GM19438 (cell line): Measurements from ENCODE around the gene HYAL2.
A peak's percentile ranks its signal among the peaks of the same experiment; 100 is the strongest.
"Not testable (repeated sequence)": the region's sequence is repeated elsewhere in the genome, so short reads cannot be mapped to it uniquely, and the experiment has no call there.

Experiments used
- ATAC-seq: cut with Tn5 transposase; IDR thresholded peaks from one replicate; pipeline ENCODE4 v1.9.1; 2021; ENCODE audit warnings: low read depth; ENCODE audit not compliant: unreplicated experiment

The HYAL2 gene

DNA sequence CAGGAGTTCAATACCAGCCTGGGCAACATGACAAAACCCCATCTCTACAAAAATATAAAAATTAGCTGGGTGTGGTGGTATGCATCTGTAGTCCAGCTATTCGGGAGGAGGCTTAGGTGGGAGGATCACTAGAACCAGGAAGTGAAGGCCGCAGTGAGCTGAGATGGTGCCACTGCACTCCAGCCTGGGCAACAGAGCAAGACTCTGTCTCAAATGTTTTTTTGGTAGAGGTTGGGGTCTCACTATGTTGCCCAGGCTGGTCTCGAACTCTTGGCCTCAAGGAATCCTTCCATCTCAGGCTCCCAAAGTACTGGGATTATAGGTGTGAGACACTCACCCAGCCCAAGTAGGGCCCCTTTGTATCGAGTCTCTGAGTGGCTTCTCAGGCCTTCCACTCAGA, 28.5 kb downstream of the HYAL2 start:
- no peak for ATAC-seq

DNA sequence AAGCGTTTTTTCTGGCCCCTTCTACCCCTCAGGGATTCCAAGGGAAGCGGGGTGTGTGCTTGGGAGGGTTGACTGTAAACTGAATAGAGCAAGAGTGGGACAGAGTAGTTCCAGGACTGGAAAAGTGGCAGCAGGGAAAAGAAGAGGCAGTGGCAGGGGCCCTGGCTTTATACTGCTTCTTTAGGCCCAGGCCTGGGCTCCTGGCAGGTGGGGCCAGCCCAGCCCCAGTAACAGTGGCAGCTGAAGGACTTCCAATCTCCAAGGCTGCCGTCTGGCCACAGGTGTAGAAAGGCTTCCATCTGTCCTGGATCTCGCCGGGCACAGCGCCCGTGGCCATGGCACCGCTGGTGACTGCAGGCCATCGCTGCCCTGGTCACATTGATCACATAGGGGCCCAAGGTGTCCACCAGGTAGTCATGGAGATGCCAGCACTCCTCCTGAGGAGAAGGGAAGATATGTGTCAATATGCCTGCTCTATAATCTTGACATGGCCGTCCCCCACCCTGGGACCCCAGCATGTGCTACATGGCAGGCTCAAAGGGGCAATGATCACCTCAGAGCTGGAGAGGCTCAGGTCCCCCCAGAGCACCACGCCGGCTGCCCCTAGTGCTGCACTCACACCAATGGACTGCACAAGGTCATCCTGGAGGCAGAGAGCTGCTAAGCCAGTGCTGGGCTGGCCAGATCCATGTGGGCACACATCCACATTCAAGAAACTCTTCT, 29.3 kb downstream of the HYAL2 start:
- ATAC-seq = no peak

DNA sequence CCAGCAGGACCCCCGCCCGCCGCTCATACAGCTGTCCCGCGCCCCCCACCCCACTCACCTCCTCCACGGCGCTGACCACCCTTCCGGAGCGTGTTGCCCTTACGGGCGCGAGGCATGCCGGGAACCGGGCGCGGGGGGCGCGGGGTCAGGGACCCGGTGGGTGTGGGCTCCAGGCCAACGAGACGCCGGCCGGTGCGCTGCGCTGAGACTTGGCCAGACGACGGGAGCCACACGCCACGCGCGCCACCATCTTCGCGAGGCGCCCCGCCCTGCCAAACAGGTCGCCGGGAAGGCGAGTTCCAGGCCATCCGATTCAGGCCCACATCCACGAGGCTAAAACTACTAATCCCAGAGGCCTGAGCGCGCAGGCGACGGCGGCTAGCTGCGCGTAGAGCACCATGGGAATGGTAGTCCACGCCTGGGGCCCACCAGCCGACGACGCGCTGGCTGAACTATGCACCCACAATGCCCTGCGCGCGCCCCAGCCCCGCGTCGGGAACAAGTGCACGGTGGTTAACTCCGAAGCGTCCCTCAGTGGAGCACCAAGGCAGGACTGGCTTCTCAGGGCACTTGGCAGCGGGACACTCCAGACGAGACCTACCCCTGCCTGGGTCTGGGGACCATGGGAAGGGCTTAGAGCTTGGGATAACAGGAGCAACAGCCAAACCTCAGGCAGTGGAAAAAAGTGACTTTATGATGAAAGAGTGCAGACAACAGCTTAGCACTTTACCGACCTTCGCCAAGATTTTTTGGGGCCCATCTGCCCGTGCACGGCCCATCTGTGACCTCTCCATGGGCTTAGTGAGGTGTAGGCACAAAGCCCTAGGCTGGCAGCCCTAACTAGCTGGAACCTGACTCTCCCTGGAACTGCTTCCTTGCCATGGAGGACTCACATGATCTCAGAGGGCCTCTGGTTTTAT, 30.1 kb downstream of the HYAL2 start, which contains the start of gene IFRD2:
Gene IFRD2 (minus strand): TSS at position 271 of the 920 bp plus-strand sequence. CDS start 155 bp downstream, at position 116.
- ATAC-seq = peak; percentile 91

- ATAC-seq = no peak
Observed at GRCh38 chr3:50290161-50290641, 32.3 kb downstream of the HYAL2 start.

DNA sequence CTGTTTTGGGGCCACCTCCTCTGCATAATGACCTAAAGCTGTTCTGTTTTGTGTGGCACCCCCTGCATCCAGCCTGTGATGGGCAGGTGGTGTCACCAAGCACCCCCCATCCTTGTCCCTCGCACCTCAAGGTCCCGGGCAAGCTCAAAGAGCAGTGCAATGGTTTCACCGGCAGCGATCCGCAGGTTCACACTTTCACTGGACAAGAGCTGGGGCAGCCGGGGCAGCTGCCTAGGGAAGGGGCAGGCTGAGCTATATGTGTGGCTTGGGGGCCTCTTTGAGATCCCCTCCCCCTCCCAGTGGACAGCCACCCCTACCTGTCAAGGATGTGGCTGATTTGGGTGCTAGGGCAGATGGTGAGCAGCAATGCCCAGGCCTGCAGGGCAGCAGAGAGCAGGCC, 33.4 kb downstream of the HYAL2 start:
- no peak for ATAC-seq

- ATAC-seq = no peak
Observed at GRCh38 chr3:50288387-50289007, 34.0 kb downstream of the HYAL2 start.

DNA sequence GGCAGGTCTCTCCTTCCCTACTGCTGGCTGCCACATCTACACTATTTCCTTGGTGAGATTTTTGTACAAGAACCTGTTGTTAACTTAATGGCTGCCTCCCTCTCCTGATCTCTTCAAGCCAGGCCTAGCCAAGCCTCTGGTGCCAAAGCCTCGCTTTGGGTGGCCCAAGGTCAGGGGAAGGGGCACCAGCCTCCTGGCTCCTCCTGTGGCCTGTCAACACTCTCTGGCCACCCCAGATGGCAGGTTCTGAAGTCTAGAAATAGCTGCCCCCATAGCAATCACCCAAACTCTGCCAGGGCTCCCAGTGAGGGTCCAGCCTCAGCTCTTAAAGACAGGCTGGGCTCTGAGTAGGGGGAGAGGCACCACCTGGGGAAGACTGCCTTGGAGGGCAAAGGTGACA, 35.3 kb downstream of the HYAL2 start:
- ATAC-seq = no peak

- no peak for ATAC-seq
Observed at GRCh38 chr3:50286322-50287227, 36.0 kb downstream of the HYAL2 start.

DNA sequence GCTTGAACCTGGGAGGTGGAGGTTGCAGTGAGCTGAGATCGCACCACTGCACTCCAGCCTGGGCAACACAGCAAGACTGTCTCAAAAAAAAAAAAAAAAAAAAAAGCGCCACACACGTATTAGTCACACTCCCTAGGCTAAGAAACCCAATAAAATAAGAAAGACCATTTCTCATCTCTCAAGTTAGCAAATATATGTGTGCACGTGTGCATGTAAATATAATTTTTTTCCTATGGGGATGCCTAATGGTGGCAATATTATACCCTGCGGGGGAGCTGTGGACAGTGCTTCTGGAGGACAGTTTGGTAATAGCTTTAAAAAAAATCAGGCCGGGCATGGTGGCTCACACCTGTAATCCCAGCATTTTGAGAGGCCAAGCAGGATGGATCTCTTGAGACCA, 38.4 kb downstream of the HYAL2 start:
- ATAC-seq = not testable (repeated sequence)

DNA sequence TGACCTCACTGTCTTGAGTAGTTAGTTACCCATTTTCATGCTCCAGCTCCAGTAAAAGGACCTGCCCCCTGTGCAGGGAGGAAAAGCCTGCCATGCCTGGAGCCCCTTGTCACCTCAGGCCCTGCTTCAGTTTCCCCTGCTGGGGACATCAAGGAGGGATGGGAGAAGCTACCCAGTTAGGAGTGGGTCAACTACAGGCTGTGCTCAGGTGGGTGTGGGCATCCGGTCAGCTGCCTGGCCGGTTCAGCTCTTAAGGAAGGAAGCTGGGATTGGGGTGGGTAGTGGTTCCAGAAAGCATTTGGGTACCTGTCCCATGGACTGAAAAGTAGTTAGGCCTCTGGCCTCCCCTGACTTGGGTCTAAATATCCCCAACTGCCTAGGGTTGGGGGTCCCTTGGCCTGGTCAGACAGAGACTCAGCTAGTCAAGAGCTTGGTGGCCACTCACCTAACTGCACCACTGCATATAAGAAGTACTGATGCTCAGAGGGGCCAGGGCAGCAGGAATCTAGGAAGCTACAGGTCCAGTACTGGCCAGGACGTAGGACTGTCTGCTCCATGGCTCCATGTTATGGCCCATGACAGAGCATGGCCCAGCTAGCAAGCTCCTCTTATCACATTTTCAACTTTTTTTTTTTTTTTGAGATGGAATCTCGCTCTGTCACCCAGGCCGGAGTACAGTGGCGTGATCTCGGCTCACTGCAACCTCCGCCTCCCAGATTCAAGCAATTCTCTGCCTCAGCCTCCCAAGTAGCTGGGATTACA, 43.1 kb downstream of the HYAL2 start:
- ATAC-seq = no peak

DNA sequence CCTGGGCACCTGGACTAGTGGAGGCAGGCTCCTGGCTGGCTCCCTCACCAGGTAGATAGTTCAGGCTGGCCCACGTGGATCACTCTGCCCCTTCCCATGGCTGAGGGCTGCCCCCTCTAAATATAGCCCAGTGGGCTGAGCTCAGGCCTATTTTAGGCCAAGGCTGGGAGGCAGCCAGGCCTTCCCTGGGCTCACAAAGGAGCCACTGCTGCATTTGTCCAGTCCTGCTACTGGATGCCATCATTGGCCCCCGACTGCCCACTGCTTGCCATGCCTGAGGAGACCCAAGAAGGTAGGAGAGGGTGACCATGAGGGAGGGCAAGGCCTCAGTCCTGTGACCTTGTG, 43.7 kb downstream of the HYAL2 start, which contains the start of gene LSMEM2:
Gene LSMEM2 (plus strand): TSS at position 208 of the 345 bp plus-strand sequence. CDS start 27 bp downstream, at position 235.
- no peak for ATAC-seq

GRCh38 chr3:50278123-50278879, 44.2 kb downstream of the HYAL2 start:
- ATAC-seq = no peak

GRCh38 chr3:50276762-50277101, 45.8 kb downstream of the HYAL2 start:
- ATAC-seq = no peak

DNA sequence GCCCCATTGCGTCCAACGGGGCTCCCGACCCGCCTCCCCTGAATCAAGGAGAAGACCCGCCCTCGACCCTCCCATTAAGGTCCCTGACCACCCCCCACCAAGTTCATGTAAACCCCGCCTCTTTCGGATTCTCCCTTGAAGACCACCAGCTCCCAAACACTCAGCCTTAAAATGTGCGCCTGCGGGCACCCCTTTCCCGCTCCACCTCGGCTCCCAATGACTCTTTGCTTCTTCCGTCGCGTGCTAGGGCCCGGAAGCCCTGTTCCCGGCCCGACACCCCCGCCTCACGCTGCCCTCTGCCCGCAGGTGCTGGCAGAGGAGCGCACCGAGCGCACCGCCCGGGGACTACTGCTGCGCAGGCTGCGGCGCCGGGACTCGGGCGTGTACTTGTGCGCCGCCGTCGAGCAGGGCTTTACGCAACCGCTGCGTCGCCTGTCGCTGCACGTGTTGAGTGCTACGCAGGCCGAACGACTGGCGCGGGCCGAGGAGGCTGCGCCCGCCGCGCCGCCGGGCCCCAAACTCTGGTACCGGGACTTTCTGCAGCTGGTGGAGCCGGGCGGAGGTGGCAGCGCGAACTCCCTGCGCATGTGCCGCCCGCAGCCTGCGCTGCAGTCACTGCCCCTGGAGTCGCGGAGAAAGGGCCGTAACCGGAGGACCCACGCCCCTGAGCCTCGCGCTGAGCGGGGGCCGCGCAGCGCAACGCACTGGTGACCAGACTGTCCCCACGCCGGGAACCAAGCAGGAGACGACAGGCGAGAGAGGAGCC, 46.4 kb downstream of the HYAL2 start:
- no peak for ATAC-seq

DNA sequence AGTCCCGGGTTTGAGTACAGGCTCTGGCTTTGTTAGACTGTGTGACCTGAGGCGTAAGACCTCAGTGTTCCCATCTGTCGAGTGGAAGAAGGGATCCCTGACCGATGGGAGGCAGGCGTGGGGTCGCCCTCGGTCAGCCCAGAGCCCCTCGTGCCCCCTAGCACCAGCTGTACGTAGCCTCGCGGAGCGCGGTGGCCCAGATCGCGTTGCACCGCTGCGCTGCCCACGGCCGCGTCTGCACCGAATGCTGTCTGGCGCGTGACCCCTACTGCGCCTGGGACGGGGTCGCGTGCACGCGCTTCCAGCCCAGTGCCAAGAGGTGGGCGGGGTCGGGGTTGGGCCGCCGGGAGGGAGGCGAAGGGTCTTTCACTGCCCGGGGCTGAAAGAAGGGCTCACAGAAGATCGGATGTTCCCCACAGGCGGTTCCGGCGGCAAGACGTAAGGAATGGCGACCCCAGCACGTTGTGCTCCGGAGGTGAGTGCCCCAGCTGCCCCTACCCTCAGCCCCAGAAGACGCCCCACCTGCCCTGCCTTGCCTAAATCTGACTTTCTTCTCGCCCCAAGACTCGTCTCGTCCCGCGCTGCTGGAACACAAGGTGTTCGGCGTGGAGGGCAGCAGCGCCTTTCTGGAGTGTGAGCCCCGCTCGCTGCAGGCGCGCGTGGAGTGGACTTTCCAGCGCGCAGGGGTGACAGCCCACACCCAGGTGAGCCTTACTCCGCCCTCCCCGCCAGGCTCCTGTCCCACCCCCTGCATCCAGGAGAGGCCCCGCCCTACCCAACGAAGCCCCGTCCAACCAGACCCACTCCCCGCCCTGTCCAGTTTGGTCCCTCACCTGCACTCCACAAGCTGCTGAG, 47.2 kb downstream of the HYAL2 start:
- no peak for ATAC-seq

DNA sequence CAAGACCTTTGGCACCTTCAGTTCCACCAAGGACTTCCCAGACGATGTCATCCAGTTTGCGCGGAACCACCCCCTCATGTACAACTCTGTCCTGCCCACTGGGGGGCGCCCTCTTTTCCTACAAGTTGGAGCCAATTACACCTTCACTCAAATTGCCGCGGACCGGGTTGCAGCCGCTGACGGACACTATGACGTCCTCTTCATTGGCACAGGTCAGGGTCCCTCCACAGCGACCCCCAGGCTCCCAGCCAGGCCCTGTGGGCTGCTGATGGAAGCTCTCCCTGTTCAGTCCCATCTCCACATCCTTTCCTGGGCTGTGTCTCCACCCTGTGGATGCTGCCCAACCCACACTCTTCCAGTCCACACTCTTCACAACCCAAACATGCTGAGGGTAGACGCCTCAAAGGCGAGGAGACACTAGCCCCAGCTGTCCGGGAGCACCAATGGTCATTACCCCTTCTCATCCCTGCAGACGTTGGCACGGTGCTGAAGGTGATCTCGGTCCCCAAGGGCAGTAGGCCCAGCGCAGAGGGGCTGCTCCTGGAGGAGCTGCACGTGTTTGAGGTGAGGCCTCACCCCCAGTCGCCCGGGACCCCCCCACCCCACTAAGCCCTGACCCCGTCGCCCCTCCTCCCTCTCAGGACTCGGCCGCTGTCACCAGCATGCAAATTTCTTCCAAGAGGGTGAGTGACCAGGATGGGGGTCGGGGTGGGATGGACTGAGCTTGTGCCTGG, 48.0 kb downstream of the HYAL2 start:
- no peak for ATAC-seq
